AG09319 (cell line): ENCODE measurements around the gene CLEC4M.

Experiments used
- DNase-seq: peaks from one replicate; pipeline ENCODE4 v3.0.0-alpha.2; 2010; ENCODE audit warnings: low read depth; ENCODE audit errors: extremely low read depth
- CTCF ChIP-seq: IDR thresholded peaks from 2 replicates; pipeline ENCODE4 v1.5.1; 2011; ENCODE audit warnings: low read depth, mild to moderate bottlenecking, inconsistent platforms, low read length, moderate library complexity

Gene CLEC4M

DNA sequence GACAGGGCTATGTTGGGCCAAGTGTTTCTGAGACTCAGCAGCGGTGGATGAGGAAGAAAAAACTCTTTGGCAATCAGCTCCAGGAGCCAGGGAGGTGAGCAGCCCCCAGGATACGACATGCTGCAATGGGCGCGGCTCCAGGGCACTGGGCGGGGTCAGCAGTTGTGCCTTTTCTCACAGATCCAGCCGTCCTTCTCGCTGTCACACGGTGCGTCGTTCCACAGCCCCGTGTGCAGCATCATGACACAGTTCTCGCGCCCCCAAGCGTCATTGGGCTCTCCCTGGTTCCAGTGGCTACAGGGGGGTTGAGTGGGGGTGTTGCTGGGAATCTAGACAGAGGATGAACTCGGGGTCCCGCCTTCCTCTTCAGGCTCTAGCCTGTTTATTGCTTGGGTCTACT is 33.8 kb upstream of the CLEC4M start:
- no peak for DNase-seq
- no peak for TF ChIP-seq CTCF

DNA sequence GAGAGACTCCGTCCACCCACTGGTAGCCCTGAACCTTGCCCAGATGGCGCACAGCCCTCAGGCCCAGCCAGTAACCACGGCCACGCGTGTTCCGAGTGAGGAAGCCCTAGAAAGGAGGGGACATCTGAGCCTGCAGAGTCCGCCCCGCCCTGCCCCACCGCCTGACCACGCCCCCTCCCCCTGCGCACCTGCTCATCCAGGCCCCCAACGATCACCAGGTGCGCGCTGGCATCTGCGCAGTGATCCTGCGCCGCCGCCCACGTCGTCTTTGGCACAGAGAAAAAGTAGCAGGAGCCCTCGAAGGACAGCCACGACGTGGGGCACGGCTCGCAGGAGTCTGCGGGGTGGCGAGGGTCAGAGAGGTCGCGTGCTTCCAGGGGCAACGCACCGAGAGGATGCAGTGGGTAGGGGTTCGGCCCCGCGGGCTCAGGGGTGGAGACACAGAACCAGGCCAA is 33.2 kb upstream of the CLEC4M start:
- TF ChIP-seq CTCF, result no peak
- DNase-seq, result no peak

DNA sequence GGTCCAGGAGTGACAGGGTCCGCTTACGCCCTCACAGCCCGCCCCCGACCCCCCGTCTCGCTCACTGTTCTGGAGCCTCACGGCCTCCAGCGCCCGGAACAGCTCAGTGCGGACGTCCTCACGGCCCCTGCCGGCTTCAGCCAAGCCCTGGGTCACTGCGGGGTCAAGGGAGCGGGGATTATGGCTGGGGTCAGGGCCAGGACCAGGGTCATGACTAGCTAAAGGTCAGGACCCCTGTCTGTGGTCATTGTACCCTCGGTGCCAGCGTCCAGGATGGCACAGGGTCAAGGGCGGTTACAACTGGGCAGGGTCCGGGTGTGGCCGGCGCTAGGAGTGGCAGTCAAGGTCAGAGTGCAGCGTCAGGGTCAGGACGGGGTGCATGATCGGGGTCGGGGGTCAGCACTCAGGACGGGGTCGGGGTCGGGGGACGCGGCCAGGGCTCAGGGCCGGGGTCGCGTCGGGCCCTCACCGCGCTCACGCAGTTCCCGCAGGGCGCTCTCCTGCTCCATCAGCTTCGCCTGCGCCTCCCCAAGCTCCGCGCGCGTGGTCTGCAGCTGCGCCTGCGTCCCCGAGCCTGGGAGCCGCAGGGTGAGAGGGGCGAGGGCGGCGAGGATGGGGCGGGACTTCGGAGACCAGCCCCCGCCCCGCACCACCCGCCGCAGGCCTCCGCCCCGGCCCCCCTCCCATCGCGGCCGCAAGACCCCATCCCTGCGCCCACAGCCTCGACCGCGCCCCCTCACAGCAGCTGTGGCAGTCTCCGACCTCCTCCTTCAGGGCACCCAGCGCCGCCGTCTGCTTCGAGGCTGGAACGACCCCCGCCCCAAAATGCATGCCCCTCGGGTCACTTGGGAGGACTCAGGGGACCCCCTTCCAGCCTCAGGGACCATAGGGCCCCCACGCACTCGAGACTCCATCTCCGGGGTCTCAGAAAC is 32.5 kb upstream of the CLEC4M start:
- no peak for TF ChIP-seq CTCF
- DNase-seq, result no peak

DNA sequence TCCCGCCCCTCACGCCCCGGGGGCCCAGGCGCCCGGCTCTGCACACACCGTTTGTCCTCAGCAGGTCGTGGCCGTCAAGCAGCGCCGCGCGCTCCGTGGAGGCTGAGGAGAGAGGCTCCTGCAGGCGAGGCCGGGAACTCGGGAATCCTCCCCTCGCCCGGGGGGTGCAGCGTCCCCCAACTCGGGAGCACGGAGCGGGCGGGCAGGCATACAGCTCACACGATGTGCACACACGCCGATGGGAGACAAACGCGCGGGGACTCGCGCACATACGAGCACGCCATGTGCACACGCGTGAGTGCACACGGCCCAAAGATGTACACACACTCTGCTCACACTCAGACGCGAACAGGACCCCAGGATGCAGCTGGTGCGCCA is 31.8 kb upstream of the CLEC4M start:
- no peak for TF ChIP-seq CTCF
- DNase-seq, result no peak

DNA sequence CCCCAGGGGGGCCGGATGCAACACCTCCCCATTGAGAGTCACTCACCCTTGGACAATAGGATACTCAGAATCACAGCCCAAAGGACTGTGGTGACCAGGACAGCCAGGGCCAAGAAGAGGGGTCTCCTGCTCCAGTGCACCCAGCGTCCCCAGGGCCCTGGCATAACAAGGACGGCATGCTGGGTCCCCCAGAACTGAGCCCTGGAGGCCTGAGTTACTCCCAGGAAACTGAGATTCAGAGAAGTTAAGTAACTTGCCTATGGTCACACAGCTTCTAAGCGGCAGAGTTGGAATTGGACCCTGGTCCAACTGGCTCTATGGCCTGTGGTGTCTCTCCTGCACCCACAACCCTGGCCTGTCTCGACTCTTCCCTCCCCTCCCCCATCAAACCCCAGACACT is 31.4 kb upstream of the CLEC4M start:
- no peak for TF ChIP-seq CTCF

DNA sequence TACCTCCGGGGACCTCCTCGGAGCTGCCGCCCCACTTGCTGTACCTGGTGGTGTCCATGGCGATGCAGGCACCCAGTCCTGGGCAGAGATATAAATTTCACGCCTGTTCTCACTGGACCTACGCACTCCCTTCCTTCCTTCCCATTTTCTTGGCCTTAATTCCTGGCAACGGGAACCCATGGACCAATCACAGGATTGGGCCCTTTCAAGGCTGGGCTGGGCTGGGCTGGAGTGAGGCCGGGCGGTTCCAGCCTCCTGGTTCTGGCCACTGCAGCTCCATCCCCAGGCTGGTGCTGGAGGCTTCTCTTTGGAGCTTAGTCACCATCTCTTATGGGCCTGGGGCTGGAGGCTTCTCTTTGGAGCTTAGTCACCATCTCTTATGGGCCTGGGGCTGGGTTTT is 31.0 kb upstream of the CLEC4M start, which contains the start of gene CLEC4G:
TSS of gene CLEC4G (minus strand) at position 66 of the 400 bp plus-strand sequence. CDS start at position 58, 8 bp downstream.
- TF ChIP-seq CTCF, result no peak
- DNase-seq, result no peak

More for the DNA sequence above, 31.4 kb upstream of the CLEC4M start:
- DNase-seq, result no peak

- no peak for TF ChIP-seq CTCF
- DNase-seq, result no peak
Measured at GRCh38 chr19:7733376-7733775, 29.7 kb upstream of the CLEC4M start.
